NOMO-1 (cell line): ENCODE results near the gene TNFAIP3.

Experiments
- DNase-seq, 2 experiments: peaks; one replicate each; lab custom pipeline; 2025; ENCODE audit not compliant: unreplicated experiment in 2 of 2; lab: John Stamatoyannopoulos, UW

Gene TNFAIP3

DNA sequence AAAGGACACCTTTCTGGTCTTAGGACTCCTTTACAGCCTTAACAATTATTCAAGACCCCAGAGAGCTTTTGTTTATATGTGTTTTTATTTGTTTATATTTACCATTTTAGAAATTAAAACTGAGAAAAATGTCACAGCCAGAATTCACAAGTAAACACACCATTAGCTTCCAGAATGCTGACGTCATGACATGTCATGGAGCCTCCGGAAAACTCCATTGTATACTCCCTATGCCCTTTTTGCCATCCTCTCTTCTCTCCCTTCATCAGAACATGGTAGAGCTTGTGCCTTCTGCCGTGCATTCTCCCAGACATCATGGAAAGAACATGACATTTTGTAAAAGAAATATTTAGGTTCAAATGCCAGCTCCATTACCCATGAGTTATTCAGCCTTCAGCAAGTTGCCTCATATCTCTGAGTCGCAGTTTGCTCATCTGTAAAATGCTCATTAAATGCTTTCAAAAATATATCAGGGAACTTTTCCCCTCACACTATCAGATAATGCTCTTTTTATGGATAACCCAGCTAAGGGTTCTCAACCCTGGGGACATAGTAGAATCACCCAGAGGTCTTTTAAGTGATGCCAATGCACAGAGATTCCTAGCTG is 27.8 kb downstream of the TNFAIP3 start:
- DNase-seq = no peak

DNA sequence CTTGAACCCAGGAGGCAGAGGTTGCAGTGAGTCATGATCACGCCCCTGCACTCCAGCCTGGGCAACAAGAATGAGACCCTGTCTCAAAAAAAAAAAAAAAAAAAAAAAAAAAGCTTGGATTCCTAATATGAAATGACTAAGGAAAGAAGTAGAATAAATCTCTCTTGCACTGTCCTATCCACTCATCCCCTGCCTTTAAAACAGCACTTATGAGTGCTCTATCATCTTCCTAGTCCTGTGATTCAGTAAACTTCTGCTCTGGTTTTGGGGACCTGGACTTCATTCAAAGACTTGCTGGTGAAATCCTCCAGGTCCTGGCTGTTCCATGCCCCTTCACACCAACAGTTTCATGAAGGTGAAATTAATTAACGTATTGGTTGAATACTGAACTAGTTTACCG is 29.6 kb downstream of the TNFAIP3 start:
- no peak for DNase-seq

DNA sequence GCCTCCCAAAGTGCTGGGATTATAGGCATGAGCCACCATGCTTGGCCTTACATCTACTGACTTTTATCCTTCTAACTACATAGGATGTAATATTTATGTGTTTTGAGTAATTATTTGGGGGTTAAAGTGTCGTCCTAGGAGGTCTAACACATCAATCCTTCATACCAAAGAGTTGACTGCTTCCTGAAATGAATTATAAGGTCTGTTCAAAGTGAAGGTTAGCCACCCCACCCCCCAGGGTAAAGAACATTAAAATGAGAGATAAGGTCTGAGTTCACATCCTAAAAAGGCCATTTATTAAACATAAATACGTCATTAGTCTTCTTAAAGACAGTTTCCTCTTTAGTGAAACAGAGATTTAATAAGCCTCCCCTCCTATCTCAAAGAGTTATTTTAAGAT is 33.8 kb downstream of the TNFAIP3 start:
- DNase-seq = no peak

DNA sequence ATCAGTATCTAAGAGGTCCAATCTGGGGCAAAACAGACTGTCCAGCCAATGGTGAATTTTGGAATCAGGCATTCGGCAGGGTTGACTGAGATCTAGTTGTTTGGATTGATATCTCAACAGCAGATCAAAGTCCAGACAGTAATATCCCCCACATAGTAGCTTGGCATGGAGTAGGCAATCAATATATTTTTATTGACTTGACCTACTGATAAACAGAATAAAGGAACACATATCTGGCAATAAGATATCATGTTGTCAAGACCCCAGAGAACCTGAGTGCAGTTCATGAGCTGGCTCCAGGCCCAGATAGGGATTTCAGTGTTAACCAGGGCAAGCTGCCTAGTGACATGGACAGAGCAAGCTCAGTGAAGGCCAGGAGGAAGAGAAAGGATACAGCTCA is 34.4 kb downstream of the TNFAIP3 start:
- no peak for DNase-seq

DNA sequence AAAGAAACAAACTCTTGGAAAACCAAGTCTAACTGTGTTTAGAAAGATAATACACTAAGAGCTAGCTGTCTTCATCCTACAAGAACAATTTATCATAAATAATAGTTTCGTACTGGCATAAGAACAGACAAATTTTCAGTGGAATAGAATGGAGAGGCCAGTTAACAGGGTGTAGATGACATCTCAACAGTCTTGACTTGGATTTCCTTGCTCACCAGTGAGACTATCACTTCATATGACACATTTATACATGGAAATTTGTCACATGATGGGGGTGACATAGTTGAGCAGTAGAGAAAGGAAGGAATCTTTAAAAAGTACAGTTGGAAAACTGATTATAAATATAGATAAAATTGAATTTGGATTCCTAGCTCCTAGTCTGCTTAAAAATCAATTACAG is 35.6 kb downstream of the TNFAIP3 start:
- DNase-seq = no peak

DNA sequence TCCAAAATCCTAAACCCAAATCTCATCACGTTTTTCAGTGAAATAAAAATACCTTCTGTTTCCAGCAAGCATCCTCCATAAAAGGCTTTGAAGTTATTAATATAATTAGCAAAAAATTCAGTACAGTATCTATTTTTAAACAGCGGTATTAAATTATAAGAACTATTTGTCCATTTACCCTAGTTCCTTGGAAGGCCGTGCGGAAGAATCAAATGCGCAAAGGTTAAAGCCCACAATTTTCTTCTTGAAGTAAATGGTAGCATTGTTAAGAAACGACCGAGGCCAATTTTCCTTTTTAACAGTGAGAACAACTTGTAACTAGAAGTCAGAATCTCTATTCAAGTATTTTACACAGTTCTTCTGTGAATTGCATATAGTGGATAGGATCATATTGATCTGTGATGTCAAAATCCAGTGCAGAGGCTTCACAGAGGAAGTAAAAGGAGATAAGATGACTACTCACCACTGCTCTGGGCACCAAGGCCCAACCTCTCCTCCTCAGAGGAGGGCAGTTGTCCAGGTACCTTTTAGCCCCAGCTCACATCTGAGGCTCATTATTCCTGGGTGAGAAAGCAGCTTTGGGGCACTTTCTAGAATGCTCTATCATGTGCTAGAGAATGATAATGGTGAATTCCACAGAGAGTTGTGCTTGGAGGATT is 36.3 kb downstream of the TNFAIP3 start:
- no peak for DNase-seq

DNA sequence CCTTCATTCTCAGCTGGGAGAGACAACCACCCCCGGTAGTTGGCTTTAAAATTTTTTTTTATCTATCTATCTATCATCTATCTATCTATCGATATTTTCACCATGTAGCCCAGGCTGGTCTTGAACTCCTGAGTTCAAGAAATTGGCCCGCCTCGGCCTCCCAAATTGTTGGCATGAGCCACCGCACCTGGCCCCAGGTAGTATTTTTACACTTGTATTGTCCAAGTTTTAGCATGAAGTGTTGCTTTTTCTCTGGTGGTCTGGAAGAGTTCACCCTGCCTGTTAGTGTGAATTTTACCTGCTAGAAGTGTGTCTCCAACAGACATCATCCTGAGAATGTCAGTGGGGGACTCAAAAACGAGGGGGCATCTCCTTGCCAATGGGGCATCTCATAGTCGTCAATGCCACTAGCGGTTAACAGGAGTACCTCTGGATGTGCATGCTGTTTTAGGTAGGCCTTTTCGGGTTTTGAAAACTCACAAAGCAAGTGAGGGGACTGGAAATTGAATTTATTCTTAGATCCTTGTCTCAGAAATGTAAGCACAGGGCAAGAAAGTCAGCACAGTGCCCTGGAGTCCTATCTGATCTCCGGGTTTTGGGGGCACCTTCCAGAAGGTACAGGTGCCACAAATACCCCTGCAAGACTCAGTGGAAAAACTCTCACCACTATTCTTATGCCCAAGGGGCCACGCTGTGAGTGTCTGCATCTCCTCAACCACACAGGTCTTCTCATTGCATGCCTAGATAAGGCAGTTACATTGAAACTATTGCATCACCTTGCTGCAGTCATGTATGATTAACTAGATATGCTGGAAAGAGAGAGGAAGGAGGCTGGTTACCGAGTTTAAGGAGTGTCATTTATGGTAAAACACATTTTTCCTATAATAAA is 37.1 kb downstream of the TNFAIP3 start:
- DNase-seq = peak; percentile 62 to 87

DNA sequence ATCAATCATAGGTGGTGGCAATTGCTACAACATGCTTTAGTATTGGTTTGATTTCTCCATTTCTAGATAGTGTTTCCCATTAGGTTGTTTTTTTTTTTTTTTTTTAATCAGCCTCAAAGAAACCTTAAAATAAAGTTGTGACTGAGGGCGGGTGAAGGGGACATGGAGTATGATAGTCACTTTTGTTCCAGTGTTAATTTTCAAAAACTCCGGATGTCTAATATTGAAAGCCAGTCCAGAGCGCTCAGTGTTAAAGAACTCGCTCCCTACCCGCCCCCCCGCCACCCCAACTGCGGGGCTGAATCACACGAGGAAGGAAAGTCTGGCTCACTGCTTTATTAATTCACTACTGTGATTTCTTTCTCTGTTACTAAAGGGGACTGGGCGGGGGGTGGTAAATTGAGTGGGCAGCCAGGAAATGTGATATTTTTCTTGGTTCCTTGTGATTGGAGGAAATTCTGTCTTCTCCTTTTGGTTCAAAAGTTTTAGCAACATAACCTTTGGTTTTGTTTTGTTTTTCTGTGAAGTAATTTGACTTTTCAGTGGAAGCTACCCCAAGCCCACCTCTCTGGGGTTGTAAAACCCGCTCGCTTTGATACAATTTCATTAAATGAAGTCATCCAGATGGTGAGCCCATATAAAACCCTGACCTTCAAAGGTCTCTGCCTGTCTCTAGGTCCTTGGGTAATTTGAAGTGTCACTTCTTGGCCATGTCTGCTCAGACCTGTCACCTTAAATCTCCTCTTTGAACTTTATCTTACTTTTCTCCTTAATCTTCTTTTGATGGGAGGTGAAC is 38.0 kb downstream of the TNFAIP3 start:
- no peak for DNase-seq

DNA sequence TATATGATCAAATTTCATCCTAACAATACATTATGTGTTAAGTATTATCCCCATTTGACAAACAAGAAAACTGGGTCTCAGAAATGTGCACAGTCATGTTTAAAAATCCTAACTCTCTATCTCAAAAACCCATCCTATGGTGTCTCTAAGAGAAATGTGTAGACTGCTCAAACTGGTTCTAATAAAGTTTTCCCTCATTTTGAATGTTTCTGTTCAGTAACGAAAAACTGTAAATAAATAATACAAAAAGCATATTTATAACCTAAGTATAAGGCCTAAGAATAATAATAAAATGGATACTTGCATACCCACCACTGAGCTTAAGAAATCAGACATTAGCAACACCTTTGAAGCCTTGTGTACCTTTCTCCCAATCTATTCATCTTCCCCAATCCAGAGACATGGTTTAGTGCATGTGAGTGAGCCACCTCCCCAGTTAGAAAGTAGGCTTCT is 39.0 kb downstream of the TNFAIP3 start:
- DNase-seq = no peak

DNA sequence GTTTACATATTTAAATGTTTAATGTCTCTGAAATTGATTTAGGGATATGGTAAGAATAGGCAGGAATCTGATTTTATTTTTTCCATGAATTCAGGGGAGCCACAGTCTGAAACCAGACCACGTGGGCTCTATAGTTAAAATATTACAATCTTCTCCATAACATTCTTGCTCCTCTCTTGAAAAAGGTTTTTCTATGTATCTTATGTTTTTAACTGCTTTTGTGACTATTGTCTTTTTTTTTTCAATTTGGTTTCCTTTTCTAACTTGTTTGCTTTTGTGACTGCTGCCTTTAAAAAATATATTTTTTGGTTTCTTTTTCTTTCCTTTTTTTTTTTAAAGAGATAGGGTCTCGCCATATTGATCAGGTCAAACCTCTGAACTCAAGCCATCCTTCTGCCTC is 40.1 kb downstream of the TNFAIP3 start:
- no peak for DNase-seq

DNA sequence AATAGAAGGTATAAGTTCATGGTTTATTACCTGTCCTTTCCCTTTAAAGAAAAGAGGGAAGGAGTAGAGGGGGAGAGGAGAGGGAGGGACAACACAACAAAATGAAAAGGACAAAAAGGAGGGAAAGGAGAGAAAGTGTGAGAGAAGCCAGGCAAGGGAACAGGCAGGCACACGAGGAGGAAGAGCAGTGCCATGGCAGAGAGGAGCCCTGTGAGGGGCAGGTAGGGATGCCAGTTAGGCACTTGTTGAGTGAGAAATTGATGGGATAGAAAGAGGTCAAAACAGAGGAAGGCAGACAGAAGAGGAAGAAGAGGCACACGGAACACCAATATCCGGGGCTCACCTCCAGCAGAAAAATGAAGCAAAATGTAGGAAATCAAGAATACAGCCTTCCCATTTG is 42.5 kb downstream of the TNFAIP3 start:
- DNase-seq = no peak

DNA sequence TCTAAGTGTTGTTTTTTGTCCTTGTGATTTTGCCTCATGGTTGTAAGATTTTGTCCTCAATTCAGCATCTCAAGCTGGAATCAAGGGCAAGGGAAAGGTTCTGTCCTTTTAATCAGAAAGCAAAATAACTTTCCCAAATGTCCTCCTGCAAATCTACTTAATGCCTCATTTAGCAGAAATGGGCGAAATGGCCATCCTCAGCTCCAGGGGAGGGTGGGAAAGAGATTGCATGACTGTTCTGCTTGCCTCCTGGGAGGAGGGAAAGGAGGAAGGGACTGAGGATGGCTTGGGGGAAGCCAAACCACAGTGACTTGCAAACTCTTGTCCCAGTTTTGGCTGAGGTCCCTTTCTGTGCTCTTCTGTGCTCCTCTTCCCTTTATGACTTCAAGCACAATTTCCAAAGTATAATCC is 43.4 kb downstream of the TNFAIP3 start:
- peak; percentile 47 to 50 for DNase-seq

DNA sequence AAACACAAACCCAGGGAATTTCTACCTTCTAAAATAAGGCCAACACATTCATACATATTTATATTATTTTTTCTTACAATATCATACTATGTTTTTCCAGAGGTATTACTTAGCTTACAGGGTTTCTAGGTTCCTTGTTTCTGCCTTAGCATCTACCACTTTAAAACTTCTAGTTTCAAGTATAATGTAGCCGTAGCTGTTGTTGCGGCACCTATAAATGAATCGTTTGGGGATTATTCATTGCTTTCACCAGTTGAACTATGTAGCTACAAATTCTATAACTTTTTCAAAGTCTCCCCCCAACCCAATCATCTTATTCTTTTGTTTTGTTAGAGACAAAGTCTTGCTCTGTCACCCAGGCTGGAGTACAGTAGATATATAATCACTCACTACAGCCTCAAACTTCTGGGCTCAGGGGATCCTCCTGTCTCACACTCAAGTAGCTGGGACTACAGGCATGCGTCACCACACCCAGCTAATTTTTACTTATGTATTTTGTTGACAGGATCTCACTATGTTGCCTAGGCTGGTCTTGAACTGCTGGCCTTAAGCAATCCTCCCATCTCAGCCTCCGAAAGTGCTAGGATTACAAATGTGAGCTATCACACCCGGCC is 43.9 kb downstream of the TNFAIP3 start:
- DNase-seq = peak; percentile 47 to 50

DNA sequence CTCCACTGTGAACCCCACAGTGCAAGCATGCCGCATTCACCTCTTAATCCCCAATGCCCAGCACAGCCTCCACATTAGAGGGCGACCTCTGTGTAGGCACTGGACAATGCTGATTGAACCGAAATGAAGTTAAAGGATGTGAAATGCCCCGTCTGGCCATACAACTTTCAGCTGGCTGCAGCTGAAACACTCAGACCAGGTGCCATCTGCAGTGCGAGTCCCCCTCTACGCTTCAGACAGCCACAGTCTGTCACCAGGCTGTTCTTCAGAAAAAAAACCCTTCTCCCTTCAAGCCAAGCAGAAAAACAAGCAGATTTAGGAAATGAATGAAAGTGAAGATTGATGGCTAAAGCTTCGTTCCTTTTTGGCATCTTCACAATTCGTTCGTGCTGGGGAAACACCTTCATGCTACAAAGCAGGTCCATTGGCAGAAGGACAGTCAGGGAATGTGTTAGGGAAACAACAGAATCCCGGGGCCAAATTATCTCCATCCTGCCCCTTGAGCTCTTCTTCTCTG is 44.7 kb downstream of the TNFAIP3 start:
- DNase-seq = no peak

DNA sequence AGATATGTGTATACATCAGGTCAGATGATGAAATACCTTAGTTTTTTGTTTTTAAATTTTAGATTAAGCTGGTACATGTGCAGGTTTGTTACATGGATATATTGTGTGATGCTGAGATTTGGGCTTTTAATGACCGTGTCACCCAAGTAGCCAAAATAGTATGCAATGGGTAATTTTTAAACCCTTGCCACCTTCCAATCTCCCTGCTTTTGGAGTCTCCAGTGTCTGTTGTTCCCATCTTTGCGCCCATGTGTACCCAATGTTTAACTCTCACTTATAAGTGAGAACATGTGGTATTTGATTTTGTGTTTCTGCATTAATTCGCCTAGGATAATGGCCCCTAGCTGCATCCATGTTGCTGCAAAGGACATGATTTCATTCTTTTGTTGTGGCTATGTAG is 45.8 kb downstream of the TNFAIP3 start:
- no peak for DNase-seq

DNA sequence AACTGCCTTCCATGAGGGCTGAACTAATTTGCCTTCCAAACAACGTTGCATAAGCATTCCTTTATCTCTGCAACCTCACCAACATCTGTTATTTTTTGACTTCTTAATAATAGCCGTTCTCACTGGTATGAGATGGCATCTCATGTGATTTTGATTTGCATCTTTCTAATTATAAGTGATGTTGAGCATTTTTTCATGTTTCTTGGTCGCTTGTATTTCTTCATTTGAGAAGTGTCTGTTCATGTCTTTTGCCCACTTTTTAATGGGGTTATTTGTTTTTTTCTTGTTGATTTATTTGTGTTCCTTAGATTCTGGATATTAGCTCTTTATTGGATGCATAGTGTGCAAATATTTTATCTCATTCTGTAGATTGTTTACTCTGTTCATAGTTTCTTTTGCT is 46.4 kb downstream of the TNFAIP3 start:
- DNase-seq = no peak

DNA sequence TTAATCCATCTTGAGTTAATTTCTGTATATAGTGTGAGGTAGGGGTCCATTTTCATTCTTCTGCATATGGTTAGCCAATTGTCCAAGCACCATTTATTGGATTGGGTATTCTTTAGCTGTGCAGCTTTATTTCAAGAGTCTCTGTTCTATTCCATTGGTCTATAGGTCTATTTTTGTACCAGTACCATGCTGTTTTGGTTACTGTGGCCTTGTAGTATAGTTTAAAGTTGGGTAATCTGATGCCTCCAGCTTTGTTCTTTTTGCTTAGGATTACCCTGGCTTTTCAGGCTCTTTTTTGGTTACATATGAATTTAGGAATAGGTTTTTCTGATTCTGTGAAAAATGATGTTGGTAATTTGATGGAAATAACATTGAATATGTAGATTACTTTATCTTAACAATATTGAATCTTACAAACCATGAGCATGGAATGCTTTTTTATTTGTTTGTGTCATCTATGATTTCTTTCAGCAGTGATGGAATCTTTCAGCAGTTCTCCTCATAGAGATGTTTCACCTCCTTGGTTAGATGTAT is 47.0 kb downstream of the TNFAIP3 start:
- no peak for DNase-seq

DNA sequence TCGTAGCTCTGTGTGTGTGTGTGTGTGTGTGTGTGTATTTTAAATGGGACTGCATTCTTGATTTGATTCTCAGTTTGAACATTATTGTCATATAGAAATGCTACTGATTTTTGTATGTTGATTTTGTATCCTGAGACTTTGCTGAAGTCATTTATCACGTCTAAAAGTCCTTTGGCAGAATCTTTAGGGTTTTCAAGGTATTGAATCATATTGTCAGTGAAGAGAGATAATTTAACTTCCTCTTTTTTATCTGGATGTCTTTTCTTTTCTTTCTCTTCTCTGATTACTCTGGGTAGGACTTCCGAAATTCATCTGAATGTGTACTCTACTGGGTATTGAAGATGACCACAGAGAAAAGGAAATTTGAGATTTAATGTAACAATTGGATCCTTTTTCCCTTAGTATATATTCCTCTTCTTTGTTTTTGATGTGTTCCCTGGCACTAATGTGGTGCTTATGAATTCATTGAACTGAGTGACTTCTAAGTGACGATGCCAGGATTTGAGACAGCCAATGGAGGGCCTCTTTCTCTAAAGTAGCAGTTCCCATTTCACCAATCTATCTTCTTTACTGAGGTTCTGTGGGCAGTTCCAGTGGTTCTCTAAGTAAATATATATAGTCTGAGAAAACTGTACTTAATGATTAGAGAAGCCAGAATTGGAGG is 47.6 kb downstream of the TNFAIP3 start:
- peak in 1 of 2 experiments; percentile 61 for DNase-seq

DNA sequence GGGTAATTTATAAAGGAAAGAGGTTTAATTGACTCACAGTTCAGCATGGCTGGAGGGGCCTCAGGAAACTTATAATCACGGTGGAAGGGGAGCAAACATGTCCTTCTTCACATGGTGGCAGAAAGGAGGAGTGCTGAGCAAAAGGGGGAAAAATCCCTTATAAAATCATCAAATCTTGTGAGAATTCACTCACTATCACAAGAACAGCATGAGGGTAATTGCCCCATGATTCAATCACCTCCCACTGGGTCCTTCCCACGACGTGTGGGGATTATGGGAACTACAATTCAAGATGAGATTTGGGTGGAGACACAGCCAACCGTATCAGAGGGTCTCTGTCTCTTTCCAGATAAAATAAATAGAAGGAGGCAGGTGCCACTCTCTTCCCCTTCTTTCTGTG is 48.7 kb downstream of the TNFAIP3 start:
- DNase-seq = no peak
